Stimulated activated CD8-positive, alpha-beta memory T cell treated with anti-CD3 and anti-CD28 coated beads, Interleukin-15, amount 100 ng/mL, for 4 hours (primary cell): ENCODE data around the gene DUSP1.

Experiments
- DNase-seq, 2 donors: peaks; one replicate each; pipeline ENCODE4 v3.0.0-alpha.2; 2020; ENCODE audit warnings: low read depth in 2 of 2

Gene DUSP1

DNA sequence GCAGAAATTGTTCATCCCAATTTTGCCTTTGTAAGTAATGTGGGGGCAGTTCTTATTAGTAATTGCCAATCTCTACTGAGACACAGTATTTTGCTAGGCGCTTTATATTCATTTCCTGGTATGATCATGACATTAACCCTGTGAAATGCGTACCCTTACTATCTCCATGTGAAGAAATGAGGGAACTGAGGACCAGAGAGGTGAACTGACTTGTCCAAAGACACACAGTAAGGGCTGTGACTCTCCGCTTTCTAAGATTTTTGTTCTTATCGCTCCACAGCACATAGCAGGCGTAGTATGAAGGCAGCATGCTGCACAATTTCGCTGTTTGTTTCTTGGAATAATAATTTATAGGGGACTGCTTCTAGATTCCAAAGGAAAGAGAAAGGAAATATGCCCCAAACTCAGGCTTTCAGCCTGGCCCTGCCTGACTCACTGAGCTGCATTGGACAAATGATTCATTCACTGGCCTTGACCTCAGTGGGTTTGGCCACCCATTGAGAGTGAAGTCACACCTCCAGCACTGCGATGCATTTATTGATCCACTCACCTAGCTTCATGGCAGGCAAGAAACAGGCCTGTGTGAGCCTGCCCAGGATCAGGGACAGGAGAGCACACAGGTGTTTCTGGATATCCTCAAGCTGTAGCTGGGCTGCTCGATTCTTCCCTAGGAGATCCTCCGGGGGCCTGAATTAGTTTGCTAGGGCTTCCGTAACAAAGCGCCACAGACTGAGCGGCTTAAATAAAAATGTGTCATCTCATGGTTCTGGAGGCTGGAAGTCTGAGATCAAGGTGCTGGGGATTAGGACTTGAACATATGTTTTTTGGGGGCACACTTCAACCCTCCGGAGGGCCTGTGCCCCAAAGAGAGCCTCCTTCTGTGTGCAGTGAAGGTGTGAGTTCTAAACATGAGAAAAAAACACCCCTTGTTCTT is 7.2 kb upstream of the DUSP1 start:
- DNase-seq = no peak

GRCh38 chr5:172776235-172776594 is 5.2 kb upstream of the DUSP1 start:
- DNase-seq = no peak

DNA sequence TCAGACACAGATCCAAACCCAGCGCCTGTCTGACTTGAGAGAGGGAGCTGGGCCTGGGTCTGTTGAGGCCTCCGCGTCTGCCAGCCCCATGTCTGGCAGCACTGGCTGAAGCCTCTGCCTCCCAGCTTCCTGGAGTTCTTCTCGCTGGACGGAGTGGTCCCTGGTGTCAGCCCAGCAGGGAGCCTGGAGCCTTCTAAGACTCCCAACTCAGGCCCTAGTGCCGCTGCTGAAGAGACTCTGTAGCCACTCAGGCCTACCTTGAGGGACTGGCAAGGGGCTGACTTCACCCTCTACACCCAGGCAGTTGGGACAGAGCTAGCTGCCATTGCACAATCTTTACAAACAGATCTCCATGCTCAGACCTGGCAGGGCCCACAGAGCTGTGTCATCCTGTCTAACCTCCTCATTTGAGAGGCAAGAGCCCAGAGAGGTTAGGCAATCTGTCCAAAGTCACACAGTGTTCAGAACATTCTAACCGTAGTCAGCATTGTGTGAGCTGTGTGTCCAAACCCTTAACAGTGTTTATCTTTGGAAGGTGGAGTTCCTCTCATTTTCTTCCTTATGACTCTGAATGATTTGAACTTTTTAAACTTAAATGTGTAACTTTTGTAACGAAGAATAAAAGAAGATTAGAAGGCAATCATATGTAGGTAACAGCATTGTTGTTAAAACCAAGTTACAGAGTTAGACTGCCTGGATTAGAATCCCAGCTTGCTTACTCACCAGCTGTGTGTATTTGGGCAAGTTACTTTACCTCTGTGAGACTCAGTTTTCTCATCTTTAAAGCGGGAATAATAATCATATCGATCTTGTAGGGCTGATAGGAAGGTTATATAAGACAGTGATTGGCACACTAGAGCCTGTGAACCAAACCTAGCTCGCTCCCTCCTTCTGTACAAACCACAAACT is 4.6 kb upstream of the DUSP1 start:
- DNase-seq = no peak

GRCh38 chr5:172774561-172775315 is 3.7 kb upstream of the DUSP1 start:
- DNase-seq = no peak

DNA sequence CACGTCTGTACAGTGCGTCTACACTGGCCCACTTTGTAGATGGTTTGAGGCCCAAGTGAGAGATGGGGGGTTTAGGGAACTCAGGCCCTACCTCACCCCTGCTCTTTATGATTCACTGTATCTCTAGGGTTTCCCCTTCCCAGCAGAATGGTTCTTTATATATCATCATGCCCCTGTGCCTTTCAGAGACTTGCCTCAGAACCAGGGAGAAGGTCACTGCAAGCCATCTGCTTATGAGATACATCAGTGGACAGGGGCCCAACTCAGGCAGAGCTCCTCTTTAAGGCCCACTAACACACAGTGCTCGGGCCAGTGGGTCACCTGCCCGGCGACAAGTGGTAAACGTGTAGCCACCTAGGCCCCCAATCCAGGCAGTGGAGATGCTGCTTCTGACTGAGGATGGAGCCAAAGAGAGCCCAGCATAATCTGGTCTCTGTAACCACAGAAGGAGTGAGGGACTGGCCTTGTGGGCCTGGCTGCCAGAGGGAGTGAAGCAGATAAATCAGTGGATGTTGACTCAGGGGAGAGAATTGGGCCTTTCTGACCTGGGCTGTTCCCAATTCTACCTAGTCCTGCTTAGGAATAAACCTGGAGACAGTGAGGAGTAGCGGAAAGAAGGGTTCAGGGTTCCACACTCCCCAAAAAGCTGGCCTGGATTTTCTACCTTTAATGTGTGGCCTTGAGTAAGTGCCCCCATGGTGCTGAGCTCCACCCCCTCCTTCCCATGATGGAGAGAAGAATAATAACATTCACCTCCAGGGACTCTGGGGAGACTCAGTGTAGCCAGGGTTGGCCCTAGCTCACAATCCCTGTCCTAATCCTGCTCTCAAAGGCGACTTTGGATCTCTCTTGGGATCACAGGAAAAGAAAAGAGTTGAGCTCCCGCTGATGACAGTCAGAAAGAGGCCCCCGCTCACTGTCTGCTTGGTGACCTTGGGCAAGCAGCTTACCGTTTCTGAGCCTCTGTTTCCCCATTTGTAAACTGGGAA is 2.8 kb upstream of the DUSP1 start:
- no peak for DNase-seq

DNA sequence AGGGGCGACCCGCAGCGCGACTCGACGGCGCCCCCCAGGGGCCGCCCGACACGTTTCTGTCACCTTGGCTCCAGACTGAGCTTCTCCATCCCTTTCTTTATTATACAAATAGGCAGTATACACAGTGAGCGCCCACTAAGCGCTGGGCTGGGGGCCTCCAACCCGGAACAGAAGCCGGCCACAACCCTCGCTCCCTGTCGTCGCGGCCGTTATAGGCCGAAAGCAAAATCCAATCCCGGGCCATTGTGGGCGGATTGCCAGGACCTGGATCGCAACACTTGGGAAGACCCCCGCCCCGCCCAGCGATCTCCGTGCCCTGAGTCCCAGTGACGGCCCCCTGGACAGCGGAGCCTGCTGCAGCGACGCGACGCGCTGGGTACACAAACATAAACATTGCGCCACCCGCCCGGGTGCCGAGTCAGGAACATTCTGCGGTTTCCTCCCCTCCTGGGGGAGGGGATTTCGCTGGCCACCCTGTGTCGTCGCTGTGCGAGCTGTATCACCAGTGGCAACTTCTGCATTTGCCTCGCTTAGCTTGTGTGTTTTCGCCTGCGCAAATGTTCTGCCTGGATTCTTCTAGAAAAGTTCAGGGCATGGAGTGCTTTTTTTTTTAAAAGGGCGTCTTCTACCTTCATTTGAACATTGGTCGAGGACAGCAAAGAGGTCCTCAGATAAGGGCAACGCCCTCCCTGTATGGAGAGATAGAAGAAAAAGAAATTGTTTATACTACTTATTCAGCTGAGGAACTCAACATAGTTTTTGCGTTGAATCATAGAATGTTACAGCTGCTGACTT is 1.3 kb upstream of the DUSP1 start:
- peak; percentile 59 to 64 for DNase-seq

DNA sequence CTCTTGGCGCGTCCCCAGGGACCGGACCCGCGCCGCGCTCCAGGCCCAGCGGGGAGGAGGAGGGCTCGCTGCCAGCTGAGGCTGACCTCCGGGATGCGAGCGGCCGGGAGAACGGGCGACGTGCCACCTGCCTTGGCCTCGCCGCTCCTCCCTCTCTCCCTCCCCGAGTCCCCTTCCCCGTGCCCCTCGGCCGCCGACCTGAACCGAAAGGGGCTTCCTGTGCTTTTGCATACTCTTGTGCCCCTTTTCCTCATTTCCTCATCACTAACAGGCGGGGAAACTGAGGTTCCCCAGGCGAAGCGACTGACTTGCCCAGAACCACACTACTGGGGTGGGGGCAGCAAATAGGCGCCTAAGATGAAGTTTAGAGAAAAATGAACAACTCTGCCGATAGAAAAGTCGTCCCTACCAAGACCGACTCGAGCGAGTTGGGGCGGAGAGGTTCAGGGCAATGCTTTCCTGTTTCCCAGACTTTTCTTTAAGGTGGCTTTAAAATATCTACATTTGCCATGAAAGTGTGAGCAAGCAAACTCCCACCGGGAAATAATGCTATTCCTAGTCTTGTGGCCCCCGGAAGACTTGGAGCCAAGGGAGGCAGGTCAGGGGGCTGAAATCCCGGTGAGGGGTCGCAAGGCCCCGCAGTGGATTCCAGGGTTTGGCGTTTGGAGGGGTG is 580 bp upstream of the DUSP1 start:
- DNase-seq = no peak

DNA sequence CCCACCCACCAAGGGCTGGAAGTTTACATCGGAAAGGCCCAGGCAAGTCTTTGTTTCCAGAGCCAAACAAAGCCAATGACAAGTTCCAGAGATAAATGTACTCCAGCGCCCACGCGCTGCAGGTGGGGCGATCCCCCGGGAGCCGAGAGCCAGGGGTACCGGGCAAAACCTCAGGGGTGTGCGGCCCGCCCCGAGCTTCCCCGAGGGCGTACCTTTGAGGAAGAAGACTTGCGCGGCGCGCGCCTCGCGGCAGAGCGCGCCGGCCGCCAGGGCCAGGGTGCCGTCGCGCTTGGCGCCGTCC is 671 bp downstream of the DUSP1 start:
- no peak for DNase-seq

- DNase-seq = no peak
Measured at GRCh38 chr5:172769616-172770373, 1.2 kb downstream of the DUSP1 start.

DNA sequence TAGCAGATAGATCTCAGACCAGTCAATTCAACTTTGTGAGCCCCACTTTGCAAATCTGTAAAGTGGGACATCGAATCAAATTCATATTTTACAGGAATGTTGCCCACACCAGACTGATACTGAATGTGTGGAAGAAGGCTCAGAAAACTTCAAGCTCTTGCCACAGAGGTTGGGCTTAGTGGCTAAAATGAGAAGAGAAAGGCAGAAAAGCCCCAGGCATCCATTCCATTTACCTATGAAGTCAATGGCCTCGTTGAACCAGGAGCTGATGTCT is 1.7 kb downstream of the DUSP1 start:
- DNase-seq = no peak

DNA sequence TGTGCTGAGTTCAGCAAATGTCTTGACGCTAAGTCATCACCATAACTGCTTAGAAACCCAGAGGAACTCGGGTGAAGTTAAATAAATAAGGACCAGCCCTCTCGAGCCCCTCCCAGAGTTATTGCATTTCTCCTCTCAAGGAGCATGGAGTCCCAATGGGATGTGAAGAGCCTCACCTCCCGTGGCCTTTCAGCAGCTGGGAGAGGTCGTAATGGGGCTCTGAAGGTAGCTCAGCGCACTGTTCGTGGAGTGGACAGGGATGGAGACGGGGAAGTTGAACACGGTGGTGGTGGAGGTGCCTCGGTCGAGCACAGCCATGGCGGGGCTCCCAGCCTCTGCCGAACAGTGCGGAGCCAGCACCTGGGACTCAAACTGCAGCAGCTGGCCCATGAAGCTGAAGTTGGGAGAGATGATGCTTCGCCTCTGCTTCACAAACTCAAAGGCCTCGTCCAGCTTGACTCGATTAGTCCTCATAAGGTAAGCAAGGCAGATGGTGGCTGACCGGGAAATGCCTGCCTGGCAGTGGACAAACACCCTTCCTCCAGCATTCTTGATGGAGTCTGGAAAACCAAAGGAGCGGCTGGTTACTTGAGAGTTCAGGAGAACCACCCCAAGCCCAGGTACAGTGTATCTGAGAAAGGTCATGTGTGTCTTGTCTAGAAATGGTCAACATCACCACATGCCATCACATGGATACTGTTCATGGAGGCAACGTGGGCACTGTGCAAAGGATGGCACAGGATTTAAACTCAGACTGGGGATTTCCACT is 2.2 kb downstream of the DUSP1 start:
- DNase-seq = no peak

GRCh38 chr5:172768098-172768572 is 2.9 kb downstream of the DUSP1 start:
- DNase-seq = no peak

- no peak for DNase-seq
Measured at GRCh38 chr5:172766287-172767108, 4.5 kb downstream of the DUSP1 start.

- no peak for DNase-seq
Measured at GRCh38 chr5:172765766-172766286, 5.2 kb downstream of the DUSP1 start.

DNA sequence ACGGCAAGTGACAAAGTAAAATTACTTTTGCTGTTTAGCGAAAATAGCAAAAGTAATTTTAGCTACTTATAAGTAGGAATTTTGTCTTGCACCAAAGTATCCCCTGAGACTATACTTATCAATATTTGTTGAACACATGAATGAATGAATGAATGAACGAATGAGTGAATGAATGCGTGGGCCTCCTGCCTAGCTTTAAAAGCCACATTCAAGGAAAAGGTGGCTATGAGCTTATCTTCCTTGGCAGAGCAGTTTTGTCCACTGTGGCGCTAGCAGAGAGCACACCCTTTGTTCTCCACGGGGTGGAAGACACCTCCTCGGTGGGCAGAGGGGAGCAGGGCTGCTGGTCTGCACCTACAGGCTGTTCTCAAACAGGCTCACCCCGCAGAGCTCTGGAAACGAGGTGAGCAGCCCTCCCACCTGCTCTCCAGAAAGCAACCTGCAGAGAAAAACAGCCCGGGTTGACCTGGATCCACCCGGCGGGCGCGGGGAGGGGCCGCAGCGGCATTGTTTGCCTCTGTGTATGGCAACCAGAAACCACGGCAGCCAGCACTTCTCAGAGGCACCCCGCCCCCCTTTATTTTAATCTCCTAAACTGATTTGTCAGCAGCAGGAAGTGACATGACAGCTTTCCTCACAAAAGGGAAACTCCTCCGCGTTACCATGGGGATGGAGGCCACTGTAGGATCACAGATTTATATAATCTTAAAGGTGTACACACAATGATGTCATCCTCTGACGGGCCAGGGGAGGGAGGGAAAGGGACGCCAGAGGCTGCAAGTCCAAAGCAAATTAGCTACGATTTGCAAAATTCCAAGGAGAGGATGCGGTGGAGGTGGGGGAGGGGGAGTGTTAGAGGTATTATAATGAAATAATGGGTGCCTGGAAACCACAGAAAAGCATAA is 5.9 kb downstream of the DUSP1 start:
- peak; percentile 80 to 95 for DNase-seq

DNA sequence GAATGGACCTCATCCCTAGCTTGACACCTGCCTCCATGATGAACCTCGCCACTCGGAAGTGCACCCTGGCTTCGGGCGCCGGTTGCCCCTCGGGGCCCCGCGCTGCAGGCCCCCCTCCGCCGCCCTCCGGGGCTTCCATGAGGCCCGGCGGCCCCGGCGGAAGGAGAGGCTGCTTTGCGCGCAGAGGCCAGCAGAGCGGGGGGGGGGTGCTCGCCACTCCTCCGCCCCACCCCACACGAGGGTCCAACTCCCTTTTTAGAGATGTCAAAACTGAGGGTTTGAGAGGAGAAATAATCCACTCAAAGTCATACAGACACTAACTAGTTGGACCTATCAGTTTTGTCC is 7.9 kb downstream of the DUSP1 start:
- DNase-seq = no peak
